B cell (primary cell): Measurements from ENCODE around the gene CACNA2D3. TPM values are rescaled to one million over a fixed set of nuclear protein-coding genes. Genes with fewer than 3 reads are reported as not detected.

ENCODE experiments used
- ATAC-seq: fragments of 200-7000 bp; cut with Tn5 transposase; one replicate; pipeline ENCODE4 v1.10.0; 2021; ENCODE audit warnings: low read depth, mild to moderate bottlenecking, moderate number of reproducible peaks, moderate library complexity
- CTCF ChIA-PET: fragments of 350-600 bp; sonication (Branson Sonifier 250); formaldehyde crosslinking; loops from one replicate; lab custom pipeline; 2021; ENCODE audit warnings: antibody characterized with exemption, inconsistent platforms; lab: Charles Lee
- POLR2A ChIA-PET: fragments of 350-600 bp; sonication (Branson Sonifier 250); formaldehyde crosslinking; loops from one replicate; lab custom pipeline; 2021; ENCODE audit warnings: antibody characterized with exemption; lab: Charles Lee
- DNase-seq: peaks from one replicate; pipeline ENCODE4 v3.0.0; 2013
- H2AFZ ChIP-seq: 2 replicates; pipeline ENCODE4 v1.6.1; 2012; ENCODE audit warnings: mild to moderate bottlenecking, low read depth, low read length; ENCODE audit not compliant: insufficient read depth, poor library complexity, severe bottlenecking
- H3K27ac ChIP-seq, 2 donors: 1 replicate in 1 of 2; 2 replicates in 1 of 2; pipeline ENCODE4 v1.5.1; 2012 to 2013; ENCODE audit warnings: low read length in 2 of 2, mild to moderate bottlenecking in 2 of 2, moderate library complexity in 1 of 2
- H3K27me3 ChIP-seq, 4 experiments: fragments of 200-600 bp in 1 of 4; sonication (generic) in 1 of 4; replicated peaks in 1 of 4; 1 replicate in 2 of 4; 2 replicates in 2 of 4; pipeline versions ENCODE4 v1.6.1 to v1.7.0; 2013 to 2016; ENCODE audit warnings: low read length in 3 of 4, mild to moderate bottlenecking in 2 of 4, mixed read lengths in 1 of 4, moderate library complexity in 1 of 4; ENCODE audit not compliant: insufficient read depth in 4 of 4, control insufficient read depth in 3 of 4; ENCODE audit errors: control extremely low read depth in 1 of 4
- H3K36me3 ChIP-seq, 2 experiments: replicated peaks in 1 of 2; 1 replicate in 1 of 2; 2 replicates in 1 of 2; pipeline versions ENCODE4 v1.6.1 to v1.7.1; 2013; ENCODE audit warnings: low read length in 1 of 2; ENCODE audit not compliant: insufficient read depth in 2 of 2, control insufficient read depth in 1 of 2; ENCODE audit errors: control extremely low read depth in 1 of 2, extremely low read depth in 1 of 2
- H3K4me1 ChIP-seq, 2 donors: fragments of 200-600 bp in 1 of 2; sonication (generic) in 1 of 2; 1 replicate in 1 of 2; 2 replicates in 1 of 2; pipeline versions ENCODE4 v1.5.1 to v1.6.1; 2013 to 2017; ENCODE audit warnings: low read length in 2 of 2; ENCODE audit not compliant: control insufficient read depth in 2 of 2, insufficient read depth in 2 of 2
- H3K4me2 ChIP-seq: replicated peaks from 2 replicates; pipeline ENCODE3; 2012; ENCODE audit warnings: mild to moderate bottlenecking, low read depth, low read length; ENCODE audit not compliant: poor library complexity, severe bottlenecking
- H3K4me3 ChIP-seq, 5 experiments: fragments of 200-600 bp in 1 of 5; sonication (generic) in 1 of 5; 1 replicate in 3 of 5; 2 replicates in 2 of 5; pipeline versions ENCODE4 v1.5.1 to v1.7.0; 2011 to 2016; ENCODE audit warnings: low read length in 4 of 5, mild to moderate bottlenecking in 4 of 5, low read depth in 2 of 5, control low read depth in 1 of 5, moderate library complexity in 1 of 5; ENCODE audit not compliant: insufficient read depth in 1 of 5; ENCODE audit errors: control extremely low read depth in 1 of 5, extremely low read depth in 1 of 5
- H3K79me2 ChIP-seq: fragments of 200-600 bp; sonication (generic); one replicate; pipeline ENCODE4 v1.6.0; 2016; ENCODE audit warnings: low read length; ENCODE audit not compliant: control insufficient read depth, insufficient read depth
- H3K9ac ChIP-seq: fragments of 200-600 bp; sonication (generic); 2 replicates; pipeline ENCODE4 v1.6.1; 2017; ENCODE audit warnings: mild to moderate bottlenecking, low read length, moderate library complexity
- H3K9me3 ChIP-seq, 3 donors: one replicate each; pipeline versions ENCODE4 v1.6.1 to v1.7.1; 2013; ENCODE audit warnings: low read length in 2 of 3; ENCODE audit not compliant: control insufficient read depth in 2 of 3, insufficient read depth in 1 of 3; ENCODE audit errors: control extremely low read depth in 1 of 3
- H4K20me1 ChIP-seq: 2 replicates; pipeline ENCODE4 v1.6.0; 2012; ENCODE audit warnings: mild to moderate bottlenecking, low read length; ENCODE audit not compliant: insufficient read depth, control insufficient read depth, poor library complexity, severe bottlenecking
- H3K27ac Mint-ChIP-seq: one replicate; pipeline ENCODE4 v1.8.0; 2021; ENCODE audit warnings: mixed read lengths
- H3K27me3 Mint-ChIP-seq: one replicate; pipeline ENCODE4 v1.8.0; 2021; ENCODE audit warnings: mixed read lengths
- H3K4me1 Mint-ChIP-seq: one replicate; pipeline ENCODE4 v1.8.0; 2021; ENCODE audit warnings: mixed read lengths
- H3K4me3 Mint-ChIP-seq: one replicate; pipeline ENCODE4 v1.8.0; 2021; ENCODE audit warnings: mixed read lengths
- H3K9me3 Mint-ChIP-seq: one replicate; pipeline ENCODE4 v1.8.0; 2022; ENCODE audit warnings: mixed read lengths; ENCODE audit not compliant: insufficient read depth
- CTCF ChIP-seq: fragments of 200-600 bp; IDR thresholded peaks from one replicate; pipeline ENCODE4 v1.8.0; 2022; ENCODE audit warnings: antibody characterized with exemption, mild to moderate bottlenecking
- EZH2 ChIP-seq: IDR thresholded peaks from 2 replicates; pipeline ENCODE4 v1.6.1; 2012; ENCODE audit warnings: borderline replicate concordance, low read depth, mild to moderate bottlenecking, moderate library complexity, low read length; ENCODE audit not compliant: insufficient read depth, poor library complexity, severe bottlenecking
- WGBS: methylation state at CpG from one replicate; pipeline ENCODE4 v1.1.5; 2013; ENCODE audit warnings: missing lambda C conversion rate; ENCODE audit not compliant: insufficient coverage; 5-methylcytosine and 5-hydroxymethylcytosine counted together
- intact Hi-C: fragments of 100-400 bp; cut with micrococcal nuclease; formaldehyde crosslinking; loops from one replicate; pipeline ENCODE4 v1.10.0; 2022
- polyA plus RNA-seq: library from polyadenylated mRNA; depleted of rRNA; stranded (reverse); fragments of >200 nt; gene quantifications from 2 replicates; pipeline ENCODE4 v1.2.3, GENCODE V29; 2012
- total RNA-seq, 2 donors: library from RNA; stranded (reverse); fragments of 120-200 nt in 1 of 2; gene quantifications; 1 replicate in 1 of 2; 2 replicates in 1 of 2; pipeline versions ENCODE4 v1.2.3 to v1.2.4, GENCODE V29; 2013 to 2022

The CACNA2D3 gene
- total and polyA plus RNA-seq, 2 donors (not counting 1 experiment from before 2014, with no cell fraction given) = not detected

GRCh38 chr3:54955941-54956340 is 833.6 kb downstream of the CACNA2D3 start:
- Histone ChIP-seq H3K27me3 (no peaks in the 10 kb centered on the region), H3K4me3 (no peak overlapping the region), H4K20me1 (no peaks in the 10 kb centered on the region), H3K9ac (no peak overlapping the region), H3K4me2 (no peak overlapping the region), H3K27ac (no peak overlapping the region), H2AFZ (no peak overlapping the region), H3K79me2 (no peaks in the 10 kb centered on the region), H3K9me3 (peaks cover 0 to 7% (median 0%) of the 10 kb centered on the region in 3 donors), H3K4me1 (no peaks in the 10 kb centered on the region), H3K36me3 (no peaks in the 10 kb centered on the region)
- no peak for DNase-seq
- no peaks in the 10 kb centered on the region for H3K4me1 Mint-ChIP-seq
- WGBS = 100% methylated on average over 3 of the region's 6 CpGs
- CTCF ChIA-PET = no interaction called here
- intact Hi-C loops = no loop called here
- no peaks in the 10 kb centered on the region for H3K27me3 Mint-ChIP-seq
- no peak for TF ChIP-seq EZH2
- no peak for TF ChIP-seq CTCF
- no peaks in the 10 kb centered on the region for H3K9me3 Mint-ChIP-seq
- no peak for ATAC-seq
- H3K4me3 Mint-ChIP-seq = no peak overlapping the region
- POLR2A ChIA-PET = no interaction called here
- no peak overlapping the region for H3K27ac Mint-ChIP-seq

GRCh38 chr3:54957711-54958110 is 835.4 kb downstream of the CACNA2D3 start:
- DNase-seq (no peak), ATAC-seq (no peak)
- 91% methylated on average over 3 of the region's 4 CpGs for WGBS
- H2AFZ ChIP-seq = no peak overlapping the region
- no peak overlapping the region for H3K9ac ChIP-seq
- Mint-ChIP-seq H3K27me3 (no peaks in the 10 kb centered on the region), H3K9me3 (no peaks in the 10 kb centered on the region), H3K4me1 (no peaks in the 10 kb centered on the region), H3K27ac (no peak overlapping the region), H3K4me3 (no peak overlapping the region)
- H3K9me3 ChIP-seq = peaks cover 0 to 3% (median 0%) of the 10 kb centered on the region in 3 donors
- H3K79me2 ChIP-seq = no peaks in the 10 kb centered on the region
- no peak overlapping the region for H3K4me3 ChIP-seq
- ChIA-PET POLR2A (no interaction called here), CTCF (no interaction called here)
- no peak overlapping the region for H3K27ac ChIP-seq
- intact Hi-C loops = no loop called here
- H3K4me2 ChIP-seq = no peak overlapping the region
- H3K4me1 ChIP-seq = no peaks in the 10 kb centered on the region
- H4K20me1 ChIP-seq = no peaks in the 10 kb centered on the region
- H3K36me3 ChIP-seq = no peaks in the 10 kb centered on the region
- no peaks in the 10 kb centered on the region for H3K27me3 ChIP-seq
- TF ChIP-seq CTCF (no peak), EZH2 (no peak)
